B cell (primary cell): ENCODE data around the gene TMEM213. TPM values are rescaled to one million over a fixed set of nuclear protein-coding genes. Genes with fewer than 3 reads are reported as not detected.

Source experiments
- ATAC-seq: fragments of 200-7000 bp; cut with Tn5 transposase; one replicate; pipeline ENCODE4 v1.10.0; 2021; ENCODE audit warnings: low read depth, mild to moderate bottlenecking, moderate number of reproducible peaks, moderate library complexity
- CTCF ChIA-PET: fragments of 350-600 bp; sonication (Branson Sonifier 250); formaldehyde crosslinking; loops from one replicate; lab custom pipeline; 2021; ENCODE audit warnings: antibody characterized with exemption, inconsistent platforms; lab: Charles Lee
- POLR2A ChIA-PET: fragments of 350-600 bp; sonication (Branson Sonifier 250); formaldehyde crosslinking; loops from one replicate; lab custom pipeline; 2021; ENCODE audit warnings: antibody characterized with exemption; lab: Charles Lee
- DNase-seq: peaks from one replicate; pipeline ENCODE4 v3.0.0; 2013
- H2AFZ ChIP-seq: 2 replicates; pipeline ENCODE4 v1.6.1; 2012; ENCODE audit warnings: mild to moderate bottlenecking, low read depth, low read length; ENCODE audit not compliant: insufficient read depth, poor library complexity, severe bottlenecking
- H3K27ac ChIP-seq, 2 donors: 1 replicate in 1 of 2; 2 replicates in 1 of 2; pipeline ENCODE4 v1.5.1; 2012 to 2013; ENCODE audit warnings: low read length in 2 of 2, mild to moderate bottlenecking in 2 of 2, moderate library complexity in 1 of 2
- H3K27me3 ChIP-seq, 4 experiments: fragments of 200-600 bp in 1 of 4; sonication (generic) in 1 of 4; replicated peaks in 1 of 4; 1 replicate in 2 of 4; 2 replicates in 2 of 4; pipeline versions ENCODE4 v1.6.1 to v1.7.0; 2013 to 2016; ENCODE audit warnings: low read length in 3 of 4, mild to moderate bottlenecking in 2 of 4, mixed read lengths in 1 of 4, moderate library complexity in 1 of 4; ENCODE audit not compliant: insufficient read depth in 4 of 4, control insufficient read depth in 3 of 4; ENCODE audit errors: control extremely low read depth in 1 of 4
- H3K36me3 ChIP-seq, 2 experiments: replicated peaks in 1 of 2; 1 replicate in 1 of 2; 2 replicates in 1 of 2; pipeline versions ENCODE4 v1.6.1 to v1.7.1; 2013; ENCODE audit warnings: low read length in 1 of 2; ENCODE audit not compliant: insufficient read depth in 2 of 2, control insufficient read depth in 1 of 2; ENCODE audit errors: control extremely low read depth in 1 of 2, extremely low read depth in 1 of 2
- H3K4me1 ChIP-seq, 2 donors: fragments of 200-600 bp in 1 of 2; sonication (generic) in 1 of 2; 1 replicate in 1 of 2; 2 replicates in 1 of 2; pipeline versions ENCODE4 v1.5.1 to v1.6.1; 2013 to 2017; ENCODE audit warnings: low read length in 2 of 2; ENCODE audit not compliant: control insufficient read depth in 2 of 2, insufficient read depth in 2 of 2
- H3K4me2 ChIP-seq: replicated peaks from 2 replicates; pipeline ENCODE3; 2012; ENCODE audit warnings: mild to moderate bottlenecking, low read depth, low read length; ENCODE audit not compliant: poor library complexity, severe bottlenecking
- H3K4me3 ChIP-seq, 5 experiments: fragments of 200-600 bp in 1 of 5; sonication (generic) in 1 of 5; 1 replicate in 3 of 5; 2 replicates in 2 of 5; pipeline versions ENCODE4 v1.5.1 to v1.7.0; 2011 to 2016; ENCODE audit warnings: low read length in 4 of 5, mild to moderate bottlenecking in 4 of 5, low read depth in 2 of 5, control low read depth in 1 of 5, moderate library complexity in 1 of 5; ENCODE audit not compliant: insufficient read depth in 1 of 5; ENCODE audit errors: control extremely low read depth in 1 of 5, extremely low read depth in 1 of 5
- H3K79me2 ChIP-seq: fragments of 200-600 bp; sonication (generic); one replicate; pipeline ENCODE4 v1.6.0; 2016; ENCODE audit warnings: low read length; ENCODE audit not compliant: control insufficient read depth, insufficient read depth
- H3K9ac ChIP-seq: fragments of 200-600 bp; sonication (generic); 2 replicates; pipeline ENCODE4 v1.6.1; 2017; ENCODE audit warnings: mild to moderate bottlenecking, low read length, moderate library complexity
- H3K9me3 ChIP-seq, 3 donors: one replicate each; pipeline versions ENCODE4 v1.6.1 to v1.7.1; 2013; ENCODE audit warnings: low read length in 2 of 3; ENCODE audit not compliant: control insufficient read depth in 2 of 3, insufficient read depth in 1 of 3; ENCODE audit errors: control extremely low read depth in 1 of 3
- H4K20me1 ChIP-seq: 2 replicates; pipeline ENCODE4 v1.6.0; 2012; ENCODE audit warnings: mild to moderate bottlenecking, low read length; ENCODE audit not compliant: insufficient read depth, control insufficient read depth, poor library complexity, severe bottlenecking
- H3K27ac Mint-ChIP-seq: one replicate; pipeline ENCODE4 v1.8.0; 2021; ENCODE audit warnings: mixed read lengths
- H3K27me3 Mint-ChIP-seq: one replicate; pipeline ENCODE4 v1.8.0; 2021; ENCODE audit warnings: mixed read lengths
- H3K4me1 Mint-ChIP-seq: one replicate; pipeline ENCODE4 v1.8.0; 2021; ENCODE audit warnings: mixed read lengths
- H3K4me3 Mint-ChIP-seq: one replicate; pipeline ENCODE4 v1.8.0; 2021; ENCODE audit warnings: mixed read lengths
- H3K9me3 Mint-ChIP-seq: one replicate; pipeline ENCODE4 v1.8.0; 2022; ENCODE audit warnings: mixed read lengths; ENCODE audit not compliant: insufficient read depth
- EZH2 ChIP-seq: IDR thresholded peaks from 2 replicates; pipeline ENCODE4 v1.6.1; 2012; ENCODE audit warnings: borderline replicate concordance, low read depth, mild to moderate bottlenecking, moderate library complexity, low read length; ENCODE audit not compliant: insufficient read depth, poor library complexity, severe bottlenecking
- WGBS: methylation state at CpG from one replicate; pipeline ENCODE4 v1.1.5; 2013; ENCODE audit warnings: missing lambda C conversion rate; ENCODE audit not compliant: insufficient coverage; 5-methylcytosine and 5-hydroxymethylcytosine counted together
- intact Hi-C: fragments of 100-400 bp; cut with micrococcal nuclease; formaldehyde crosslinking; loops from one replicate; pipeline ENCODE4 v1.10.0; 2022
- polyA plus RNA-seq: library from polyadenylated mRNA; depleted of rRNA; stranded (reverse); fragments of >200 nt; gene quantifications from 2 replicates; pipeline ENCODE4 v1.2.3, GENCODE V29; 2012
- total RNA-seq, 2 donors: library from RNA; stranded (reverse); fragments of 120-200 nt in 1 of 2; gene quantifications; 1 replicate in 1 of 2; 2 replicates in 1 of 2; pipeline versions ENCODE4 v1.2.3 to v1.2.4, GENCODE V29; 2013 to 2022
- TF ChIP-seq, protein P1 (sequence below): fragments of 200-600 bp; IDR thresholded peaks from one replicate; pipeline ENCODE4 v1.8.0; 2022; ENCODE audit warnings: antibody characterized with exemption, mild to moderate bottlenecking

Gene TMEM213
- total and polyA plus RNA-seq, 2 donors (not counting 1 experiment from before 2014, with no cell fraction given), result not detected

DNA sequence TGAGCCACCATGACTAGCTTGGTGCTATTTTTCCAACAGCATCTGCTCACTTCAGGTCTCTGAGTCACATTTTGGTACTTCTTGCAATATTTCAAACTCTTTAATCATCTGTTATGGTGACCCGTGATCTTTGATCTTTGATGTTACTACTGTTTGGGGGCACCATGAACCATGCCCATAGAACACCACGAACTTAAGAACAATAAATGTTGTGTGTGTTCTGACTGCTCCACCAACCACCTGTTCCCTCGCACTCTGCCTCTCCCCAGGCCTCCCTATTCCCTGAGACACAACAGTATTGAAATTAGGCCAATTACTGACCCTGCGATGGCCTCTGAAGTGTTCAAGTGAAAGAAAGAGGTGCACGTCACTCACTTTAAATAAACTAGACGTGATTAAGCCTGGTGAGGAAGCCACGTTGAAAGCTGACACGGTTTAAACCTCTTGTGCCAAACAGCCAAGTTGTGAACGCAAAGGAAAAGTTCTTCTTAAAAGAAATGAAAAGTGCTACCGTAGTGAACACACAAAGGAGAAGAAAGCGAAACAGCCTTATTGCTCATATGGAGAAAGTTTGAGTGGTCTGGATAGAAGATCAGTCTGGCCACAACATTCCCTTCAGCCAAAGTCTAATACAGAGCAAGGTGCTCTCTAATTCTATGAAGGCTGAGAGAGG, 27.4 kb downstream of the TMEM213 start:
- H3K4me3 ChIP-seq, result no peak overlapping the region
- DNase-seq (no peak), ATAC-seq (no peak)
- H3K27ac ChIP-seq, result no peak overlapping the region
- H3K9me3 ChIP-seq, result no peaks in the 10 kb centered on the region
- Mint-ChIP-seq H3K9me3 (no peaks in the 10 kb centered on the region), H3K4me1 (no peaks in the 10 kb centered on the region), H3K27ac (no peak overlapping the region), H3K27me3 (no peaks in the 10 kb centered on the region), H3K4me3 (no peak overlapping the region)
- H3K27me3 ChIP-seq, result no peaks in the 10 kb centered on the region
- POLR2A ChIA-PET, result no interaction called here
- intact Hi-C loops, result no loop called here
- H3K36me3 ChIP-seq, result no peaks in the 10 kb centered on the region
- no peak overlapping the region for H3K9ac ChIP-seq
- no peak overlapping the region for H3K4me2 ChIP-seq
- H4K20me1 ChIP-seq, result no peaks in the 10 kb centered on the region
- TF ChIP-seq, protein P1, sequence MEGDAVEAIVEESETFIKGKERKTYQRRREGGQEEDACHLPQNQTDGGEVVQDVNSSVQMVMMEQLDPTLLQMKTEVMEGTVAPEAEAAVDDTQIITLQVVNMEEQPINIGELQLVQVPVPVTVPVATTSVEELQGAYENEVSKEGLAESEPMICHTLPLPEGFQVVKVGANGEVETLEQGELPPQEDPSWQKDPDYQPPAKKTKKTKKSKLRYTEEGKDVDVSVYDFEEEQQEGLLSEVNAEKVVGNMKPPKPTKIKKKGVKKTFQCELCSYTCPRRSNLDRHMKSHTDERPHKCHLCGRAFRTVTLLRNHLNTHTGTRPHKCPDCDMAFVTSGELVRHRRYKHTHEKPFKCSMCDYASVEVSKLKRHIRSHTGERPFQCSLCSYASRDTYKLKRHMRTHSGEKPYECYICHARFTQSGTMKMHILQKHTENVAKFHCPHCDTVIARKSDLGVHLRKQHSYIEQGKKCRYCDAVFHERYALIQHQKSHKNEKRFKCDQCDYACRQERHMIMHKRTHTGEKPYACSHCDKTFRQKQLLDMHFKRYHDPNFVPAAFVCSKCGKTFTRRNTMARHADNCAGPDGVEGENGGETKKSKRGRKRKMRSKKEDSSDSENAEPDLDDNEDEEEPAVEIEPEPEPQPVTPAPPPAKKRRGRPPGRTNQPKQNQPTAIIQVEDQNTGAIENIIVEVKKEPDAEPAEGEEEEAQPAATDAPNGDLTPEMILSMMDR, result no peak
- TF ChIP-seq EZH2, result no peak
- no peak overlapping the region for H2AFZ ChIP-seq
- WGBS, result 98% methylated on average over 7 of the region's 11 CpGs
- CTCF ChIA-PET, result no interaction called here
- H3K79me2 ChIP-seq, result no peaks in the 10 kb centered on the region
- H3K4me1 ChIP-seq, result no peaks in the 10 kb centered on the region

DNA sequence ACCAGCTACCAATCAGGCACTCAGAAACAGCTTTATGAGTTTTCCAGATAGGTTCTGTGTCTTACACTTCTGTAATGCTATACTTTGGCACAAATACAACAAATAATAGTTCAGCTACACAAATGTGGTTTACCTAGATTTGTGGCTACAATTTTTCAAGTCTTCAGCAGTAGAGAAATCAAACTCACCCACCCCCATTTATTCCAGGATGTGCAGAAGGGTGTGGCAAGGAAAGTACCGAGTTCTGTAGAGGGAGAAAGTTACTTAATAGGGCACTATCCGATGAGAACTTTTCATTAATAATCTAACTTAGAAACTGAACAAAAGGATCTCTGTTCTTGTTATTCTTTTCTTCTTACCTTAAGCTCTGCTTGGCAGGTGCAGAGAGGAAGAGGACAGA, 30.5 kb downstream of the TMEM213 start:
- no peak for DNase-seq

More for the DNA sequence above, 30.5 kb downstream of the TMEM213 start:
- Histone ChIP-seq H3K36me3 (no peaks in the 10 kb centered on the region), H2AFZ (no peak overlapping the region), H3K9me3 (peaks cover 0 to 3% (median 0%) of the 10 kb centered on the region in 3 donors), H3K27me3 (no peaks in the 10 kb centered on the region), H3K9ac (no peak overlapping the region), H3K79me2 (no peaks in the 10 kb centered on the region), H3K4me2 (no peak overlapping the region), H3K27ac (no peak overlapping the region), H3K4me3 (no peak overlapping the region), H4K20me1 (no peaks in the 10 kb centered on the region), H3K4me1 (no peaks in the 10 kb centered on the region)
- Mint-ChIP-seq H3K27ac (no peak overlapping the region), H3K27me3 (peaks cover 8% of the 10 kb centered on the region), H3K4me3 (no peak overlapping the region), H3K9me3 (no peaks in the 10 kb centered on the region), H3K4me1 (no peaks in the 10 kb centered on the region)
- intact Hi-C loops, result no loop called here
- CTCF ChIA-PET, result no interaction called here
- ATAC-seq, result no peak
- WGBS, result no CpG with 5 or more reads among the region's 2 CpGs
- POLR2A ChIA-PET, result no interaction called here
- TF ChIP-seq EZH2, result no peak
- TF ChIP-seq, protein P1, result no peak
